Ishikawa (cell line): ENCODE results near the gene TMIGD1.

Experiments
- CEBPB ChIP-seq: IDR thresholded peaks from 2 replicates; pipeline ENCODE4 v1.6.1; 2012
- CREB1 ChIP-seq: IDR thresholded peaks from 2 replicates; pipeline ENCODE4 v1.6.1; 2012; ENCODE audit warnings: low read depth
- EGR1 ChIP-seq: IDR thresholded peaks from 2 replicates; pipeline ENCODE4 v1.6.1; 2012
- EP300 ChIP-seq: IDR thresholded peaks from 2 replicates; pipeline ENCODE4 v1.6.1; 2012; ENCODE audit warnings: borderline replicate concordance
- FOXM1 ChIP-seq: IDR thresholded peaks from 2 replicates; pipeline ENCODE4 v1.6.1; 2012; ENCODE audit warnings: low read depth, borderline replicate concordance
- MAX ChIP-seq: IDR thresholded peaks from 2 replicates; pipeline ENCODE4 v1.6.1; 2012
- NFIC ChIP-seq: IDR thresholded peaks from 2 replicates; pipeline ENCODE4 v1.6.1; 2012
- RAD21 ChIP-seq: IDR thresholded peaks from 2 replicates; pipeline ENCODE4 v1.6.1; 2012; ENCODE audit warnings: low read depth
- REST ChIP-seq: IDR thresholded peaks from 2 replicates; pipeline ENCODE4 v1.6.1; 2012; ENCODE audit warnings: low read depth, mild to moderate bottlenecking
- TAF1 ChIP-seq: IDR thresholded peaks from 2 replicates; pipeline ENCODE4 v1.6.1; 2012; ENCODE audit warnings: low read depth, mild to moderate bottlenecking
- TCF12 ChIP-seq: IDR thresholded peaks from 2 replicates; pipeline ENCODE4 v1.6.1; 2012; ENCODE audit warnings: low read depth
- TEAD4 ChIP-seq: IDR thresholded peaks from 2 replicates; pipeline ENCODE4 v1.6.1; 2012
- USF1 ChIP-seq: IDR thresholded peaks from 2 replicates; pipeline ENCODE4 v1.6.1; 2012
- YY1 ChIP-seq: IDR thresholded peaks from 2 replicates; pipeline ENCODE4 v1.6.1; 2012; ENCODE audit warnings: low read depth
- ZBTB7A ChIP-seq: IDR thresholded peaks from 2 replicates; pipeline ENCODE4 v1.6.1; 2012; ENCODE audit warnings: low read depth

TMIGD1 gene

GRCh38 chr17:30296499-30297080, 37.3 kb downstream of the TMIGD1 start:
- no peak for TF ChIP-seq USF1
- TF ChIP-seq NFIC: no peak
- TF ChIP-seq ZBTB7A: no peak
- no peak for TF ChIP-seq CEBPB
- TF ChIP-seq MAX: no peak
- TF ChIP-seq EGR1: no peak
- TF ChIP-seq FOXM1: no peak
- no peak for TF ChIP-seq TAF1
- TF ChIP-seq REST: no peak
- no peak for TF ChIP-seq TCF12
- TF ChIP-seq TEAD4: no peak
- TF ChIP-seq YY1: no peak
- no peak for TF ChIP-seq EP300
- no peak for TF ChIP-seq CREB1
- TF ChIP-seq RAD21: no peak

GRCh38 chr17:30292286-30292858, 41.5 kb downstream of the TMIGD1 start:
- TF ChIP-seq ZBTB7A (no peak), TAF1 (no peak)

GRCh38 chr17:30291543-30292285, 42.1 kb downstream of the TMIGD1 start, which contains the start of gene BLMH:
Gene BLMH (minus strand): TSS chr17:30291944. CDS start chr17:30291819, 125 bp downstream.
- TF ChIP-seq CEBPB (no peak; the same call in 1 of the 2 replicates), FOXM1 (no peak), TEAD4 (no peak), TCF12 (peak; percentile 34; the same call in 1 of the 2 replicates), NFIC (no peak), USF1 (no peak), EGR1 (no peak; the same call in 1 of the 2 replicates), RAD21 (no peak), YY1 (0 out of 2 replicates have a peak, but pooled peaks have one; percentile 15), REST (0 out of 2 replicates have a peak, but pooled peaks have one; percentile 9), MAX (0 out of 2 replicates have a peak, but pooled peaks have one; percentile 32), ZBTB7A (peak; percentile 79), TAF1 (peak; percentile 43; the same call in 1 of the 2 replicates), EP300 (peak; percentile 76), CREB1 (no peak)

- TF ChIP-seq REST: no peak
- TF ChIP-seq YY1: no peak
- TF ChIP-seq EP300: no peak
- TF ChIP-seq NFIC: no peak
- TF ChIP-seq MAX: peak; percentile 85
These were observed 42.9 kb downstream of the TMIGD1 start for GRCh38 chr17:30290696-30291542.
